ENCODE measurements around the gene FLAD1.

Gene FLAD1

DNA sequence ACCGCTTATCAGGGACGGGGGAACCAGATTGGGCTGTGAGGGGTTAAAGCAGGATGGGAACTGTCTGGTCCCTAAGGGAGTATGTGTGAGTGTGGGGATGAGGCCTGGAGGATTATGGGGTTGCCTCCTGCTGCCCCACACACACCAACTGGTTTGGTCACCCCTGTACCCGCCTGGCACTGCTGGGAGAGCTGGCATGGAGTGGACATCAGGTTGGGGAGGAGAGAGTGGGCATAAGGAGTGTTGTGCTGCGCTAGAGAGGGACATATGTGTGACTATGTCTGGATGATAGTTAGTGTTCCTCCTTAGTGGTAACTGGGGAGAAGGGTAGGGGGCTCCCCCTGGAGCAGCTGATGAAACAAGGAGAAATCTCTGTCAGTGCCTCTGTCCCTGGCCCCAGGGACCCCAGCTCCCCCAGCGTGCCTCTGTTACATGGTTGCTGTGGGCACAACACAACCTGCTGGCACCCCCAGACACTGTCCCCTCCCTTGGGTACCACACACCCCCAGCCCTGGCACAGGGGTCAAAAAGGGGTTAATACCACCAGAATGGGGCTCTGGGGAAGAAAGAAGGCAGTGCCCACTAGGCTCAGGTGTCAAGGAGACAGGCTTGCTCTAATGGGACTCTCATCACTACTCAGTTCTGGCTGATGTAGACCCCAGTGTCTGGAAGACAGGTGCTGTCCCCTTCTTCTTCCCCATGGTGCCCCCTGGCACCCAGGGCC, 21.4 kb downstream of the FLAD1 start:
- DNase-seq (ENCODE audit: low spot score), result no peak

DNA sequence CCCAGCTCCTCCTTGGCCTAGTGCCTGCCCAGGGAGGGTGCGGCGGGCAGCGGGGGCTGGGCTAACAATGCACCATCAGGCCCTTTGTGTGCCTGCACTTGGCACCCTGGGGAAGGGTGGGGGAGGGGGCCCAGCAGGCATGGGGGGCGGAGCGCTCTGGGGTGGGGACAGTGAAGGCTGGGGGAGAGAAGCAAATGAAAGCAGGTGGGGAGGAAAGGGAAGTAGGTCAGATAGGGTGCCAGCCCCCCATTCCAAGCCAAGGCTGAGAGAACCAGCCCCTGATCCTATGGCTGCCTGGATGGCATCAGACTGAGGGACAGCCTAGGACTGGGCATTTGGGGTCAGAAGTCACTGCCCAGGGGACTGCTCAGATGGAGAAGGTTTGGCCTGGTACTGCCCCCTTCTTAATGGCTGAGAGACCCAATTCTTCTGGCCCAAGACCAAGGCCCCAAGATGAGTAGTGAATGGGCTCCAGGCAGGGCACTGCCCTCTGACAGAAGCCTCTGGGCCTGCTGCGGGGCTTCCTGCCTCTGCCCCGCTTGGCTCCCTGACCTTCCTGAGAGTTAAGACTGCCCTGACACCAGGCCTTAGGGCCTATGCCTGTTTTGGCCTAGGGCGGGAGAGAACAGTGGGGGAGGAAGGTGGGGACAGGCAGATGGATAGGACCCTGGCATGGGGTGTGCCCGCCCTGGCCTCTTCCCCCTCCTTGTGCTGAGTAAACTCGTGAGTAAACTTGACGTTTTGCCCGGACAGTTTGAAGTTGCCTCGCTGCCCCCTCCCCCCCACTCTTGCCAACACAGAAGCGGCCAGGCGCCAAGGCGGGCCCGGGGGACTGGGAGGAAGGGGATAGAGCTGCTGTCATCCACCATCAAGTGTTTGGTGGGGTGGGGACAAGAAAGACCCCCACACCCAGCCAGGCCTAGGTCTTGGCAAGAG, 22.2 kb downstream of the FLAD1 start:
- no peak for DNase-seq (ENCODE audit: low spot score)

DNA sequence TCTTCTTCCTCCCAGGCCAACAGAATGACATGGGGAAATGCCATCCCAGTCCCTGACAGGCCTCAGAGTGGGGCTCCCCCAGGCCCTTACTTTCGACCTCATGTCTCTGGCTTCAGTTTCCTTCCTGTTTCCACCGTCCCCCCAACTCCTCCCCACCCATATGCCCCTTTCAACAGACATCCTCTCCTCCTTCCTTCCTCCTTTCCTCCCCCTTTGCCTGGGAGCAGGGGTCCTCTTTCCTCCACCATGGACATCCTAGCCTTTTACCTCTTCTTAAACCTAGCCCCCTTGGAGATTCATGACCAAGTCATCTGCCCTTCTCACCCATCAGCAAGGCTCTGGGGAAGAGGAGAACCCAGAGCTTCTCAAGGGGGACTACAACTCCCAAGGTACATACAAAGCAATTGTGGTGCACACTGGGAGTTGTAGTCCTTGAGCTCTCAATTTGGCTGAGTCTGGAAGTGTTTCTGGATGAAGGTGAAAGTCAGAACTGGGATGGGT, 23.5 kb downstream of the FLAD1 start:
- DNase-seq (ENCODE audit: low spot score), result no peak

DNA sequence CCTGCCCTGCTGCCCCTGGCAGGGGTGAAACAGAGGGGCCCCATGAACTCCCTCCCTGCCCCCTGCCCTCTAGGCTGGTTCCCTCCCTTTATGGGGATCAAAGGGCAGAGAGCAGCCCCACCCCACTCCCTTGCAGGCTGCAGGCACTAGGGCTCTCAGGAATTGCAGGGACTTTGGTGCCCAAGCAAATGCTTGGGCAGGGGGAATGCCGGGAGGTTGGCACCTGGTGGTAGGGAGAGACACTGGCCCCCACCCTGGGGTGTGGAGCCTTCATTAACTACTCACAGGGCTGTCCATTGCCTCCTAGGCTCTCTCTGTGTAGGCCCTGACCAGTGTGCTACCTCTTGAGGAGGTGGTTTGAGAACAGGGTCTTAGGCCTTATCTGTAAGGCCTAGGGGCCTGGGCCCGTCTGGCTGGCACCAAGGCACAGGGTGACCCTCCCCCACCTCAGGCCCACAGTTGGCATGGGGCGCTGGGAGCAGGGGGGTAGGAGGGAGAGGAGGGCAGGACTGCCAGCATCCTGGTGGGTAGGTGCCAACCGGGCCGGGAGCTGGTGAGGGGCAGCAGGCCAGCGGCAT, 24.2 kb downstream of the FLAD1 start:
- no peak for DNase-seq (ENCODE audit: low spot score)

DNA sequence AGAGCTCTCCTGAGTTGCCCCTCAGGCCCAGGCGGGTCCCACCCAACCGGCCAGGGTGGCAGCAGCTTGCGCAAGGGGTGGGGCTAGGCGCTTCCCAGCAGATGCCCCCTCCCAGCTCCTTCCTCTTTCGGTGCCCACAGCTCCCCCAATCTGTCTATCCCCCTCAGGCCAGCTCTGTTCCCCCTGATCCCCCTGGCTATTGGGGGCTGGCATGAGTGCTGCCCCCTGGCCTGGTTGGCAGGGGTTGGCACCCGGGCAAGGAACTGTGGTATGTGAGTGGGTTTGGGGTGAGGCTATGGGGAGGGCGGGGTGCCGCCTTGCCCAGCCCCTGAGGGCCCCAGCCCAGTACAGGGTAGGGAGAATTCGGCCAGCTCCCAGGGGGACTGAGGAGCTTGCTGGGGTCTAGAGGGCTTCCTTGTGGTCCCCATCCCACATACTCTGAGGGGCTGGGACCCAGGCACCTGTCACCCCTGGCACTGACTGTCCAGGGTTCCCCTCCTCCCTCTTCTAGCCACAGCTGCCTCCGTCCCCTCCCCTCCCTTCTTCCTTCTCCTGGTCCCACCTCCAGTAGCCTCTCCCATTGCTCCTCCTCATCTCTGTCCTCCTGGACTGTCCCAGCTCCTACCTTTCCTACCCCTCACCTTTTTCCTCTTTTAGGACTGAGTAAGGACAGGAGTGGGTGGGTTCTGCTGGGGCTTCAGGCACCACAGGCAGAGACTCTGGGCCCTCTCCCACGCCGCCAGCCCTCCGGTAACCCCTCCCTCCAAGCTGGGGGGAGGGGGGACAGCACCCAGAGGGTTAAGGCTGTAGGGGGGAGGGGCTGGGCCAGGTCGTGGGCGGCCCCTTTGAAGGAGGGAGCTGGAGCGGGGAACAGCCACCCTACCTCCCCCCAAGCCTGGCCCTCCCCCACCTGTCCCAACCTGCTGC, 25.1 kb downstream of the FLAD1 start:
- DNase-seq (ENCODE audit: low spot score), result no peak

DNA sequence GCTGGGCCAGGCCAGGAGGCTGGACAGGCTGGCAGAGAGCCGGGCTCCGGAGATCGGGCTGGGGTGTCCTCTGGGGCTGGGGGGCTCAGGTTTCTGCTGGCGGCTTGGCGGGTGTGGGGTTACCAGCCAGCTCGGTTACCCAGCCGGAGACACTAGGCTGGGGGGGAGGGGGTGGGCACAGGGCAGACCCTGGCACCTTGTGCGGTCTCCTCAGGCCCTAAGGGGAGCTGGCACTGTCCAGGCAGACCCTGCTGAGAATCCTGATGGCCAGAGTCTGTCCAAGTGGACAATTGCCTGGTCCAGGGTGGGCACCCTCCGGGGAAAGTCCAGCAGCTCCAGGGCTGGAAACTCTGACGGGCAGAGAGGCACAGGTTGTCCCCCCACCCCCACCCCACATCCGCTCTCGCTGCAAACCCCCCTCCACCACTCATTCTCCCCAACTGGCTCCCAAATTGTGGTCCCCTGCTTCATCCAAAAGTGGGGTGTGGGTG, 26.1 kb downstream of the FLAD1 start:
- no peak for DNase-seq (ENCODE audit: low spot score)

DNA sequence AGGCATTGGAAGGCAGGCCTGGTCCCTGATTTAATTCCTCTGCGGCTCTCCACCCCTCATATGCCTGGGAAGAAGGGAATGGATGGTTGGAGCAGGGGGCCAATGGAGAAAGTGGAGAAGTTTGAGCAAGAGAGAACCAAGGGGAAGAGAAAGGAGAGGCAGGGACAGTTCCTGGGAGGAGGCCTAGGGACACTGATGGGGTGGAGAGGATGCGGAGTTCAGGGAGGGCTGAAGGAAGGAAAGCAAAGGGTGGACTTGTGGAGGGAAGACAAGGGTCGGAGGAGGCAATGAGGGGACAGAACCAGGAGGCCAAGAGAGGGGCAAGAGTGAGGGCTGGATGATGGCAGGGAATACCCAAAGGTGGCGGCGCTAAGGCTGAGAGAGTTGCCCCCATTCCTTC, 26.6 kb downstream of the FLAD1 start:
- no peak for DNase-seq (ENCODE audit: low spot score)

DNA sequence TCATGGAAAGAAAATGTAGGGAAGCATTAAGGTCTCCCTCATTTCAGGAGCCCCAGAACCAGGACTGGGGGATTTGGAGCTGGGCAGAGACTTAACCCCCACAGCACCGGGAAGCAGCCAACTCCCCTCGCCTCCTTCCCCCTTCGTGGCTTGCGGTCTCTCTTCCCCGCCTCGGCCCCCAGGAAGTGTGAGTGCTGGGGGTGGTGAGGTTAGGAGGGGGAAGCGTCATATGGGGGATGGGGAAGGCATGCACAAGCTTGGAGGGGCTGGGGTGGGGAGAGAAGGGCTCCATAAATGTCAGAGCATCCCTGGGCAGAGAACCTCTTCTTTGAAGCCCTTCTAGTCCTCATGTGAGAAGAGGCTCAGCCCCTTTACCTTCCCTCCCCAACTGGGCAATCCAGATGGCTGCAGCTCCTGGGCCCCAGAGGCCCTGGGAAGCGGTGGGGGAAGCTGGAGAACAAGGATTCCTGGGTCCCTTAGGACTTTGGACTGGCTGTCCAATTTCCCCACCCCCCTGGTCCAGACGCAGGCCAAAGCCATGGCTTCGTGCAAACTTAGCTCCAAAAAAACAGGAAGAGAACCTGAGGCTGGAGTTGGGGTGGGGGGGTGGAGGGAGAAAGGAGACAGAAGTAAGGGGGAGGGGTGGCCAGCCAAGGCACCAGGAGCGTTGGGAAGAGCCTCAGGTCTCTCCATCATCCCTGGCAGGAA, 27.2 kb downstream of the FLAD1 start:
- DNase-seq (ENCODE audit: low spot score), result no peak

DNA sequence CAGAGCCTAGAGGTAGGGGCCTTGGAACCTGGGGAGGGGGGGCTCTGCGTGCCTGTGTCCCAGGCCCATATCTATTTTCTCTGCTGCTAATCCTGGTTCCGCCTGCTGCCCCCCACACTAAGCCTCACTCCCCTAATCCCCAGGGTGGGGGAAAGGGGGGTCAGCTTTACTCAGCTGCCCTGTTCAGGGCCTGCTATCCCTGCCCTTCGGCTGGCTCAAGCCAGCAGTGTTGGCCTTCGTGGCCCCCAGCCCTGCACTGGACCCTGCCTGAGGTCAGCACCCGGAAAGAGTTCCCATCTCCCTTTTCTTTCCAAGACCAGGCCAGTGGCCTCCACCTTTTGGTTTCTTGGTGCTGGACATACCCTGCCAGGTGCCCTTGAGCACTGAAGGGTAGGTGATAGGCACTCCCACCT, 27.9 kb downstream of the FLAD1 start:
- DNase-seq (ENCODE audit: low spot score), result no peak

DNA sequence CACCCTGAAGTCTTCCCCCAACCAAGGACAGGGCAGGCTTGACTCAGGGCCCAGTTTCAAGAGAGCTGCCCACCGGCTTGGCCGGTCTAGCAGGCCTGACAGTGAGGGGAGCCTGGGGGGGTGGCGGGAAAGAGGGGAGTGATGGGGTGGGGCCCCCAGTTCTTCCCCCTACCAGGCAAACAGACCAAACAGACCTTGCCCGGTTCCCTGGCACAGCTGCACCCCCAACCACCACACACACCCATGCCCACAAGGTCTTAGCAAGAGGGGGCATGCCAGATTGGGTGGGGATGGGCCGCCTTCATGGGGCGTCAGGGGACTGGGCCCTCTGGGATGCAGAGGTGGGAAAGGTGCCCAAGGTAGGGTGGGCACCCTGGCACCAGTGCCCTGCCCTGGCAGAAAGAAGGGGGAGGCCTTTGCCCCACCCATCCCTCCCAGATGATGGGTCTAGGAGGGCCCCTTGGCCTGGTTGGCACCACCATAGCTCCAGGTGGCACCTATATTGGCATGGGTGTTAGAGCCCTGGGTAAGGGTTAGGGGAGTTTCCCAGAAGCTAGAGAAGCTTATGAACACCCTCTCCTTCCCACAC, 28.4 kb downstream of the FLAD1 start:
- DNase-seq (ENCODE audit: low spot score), result no peak

DNA sequence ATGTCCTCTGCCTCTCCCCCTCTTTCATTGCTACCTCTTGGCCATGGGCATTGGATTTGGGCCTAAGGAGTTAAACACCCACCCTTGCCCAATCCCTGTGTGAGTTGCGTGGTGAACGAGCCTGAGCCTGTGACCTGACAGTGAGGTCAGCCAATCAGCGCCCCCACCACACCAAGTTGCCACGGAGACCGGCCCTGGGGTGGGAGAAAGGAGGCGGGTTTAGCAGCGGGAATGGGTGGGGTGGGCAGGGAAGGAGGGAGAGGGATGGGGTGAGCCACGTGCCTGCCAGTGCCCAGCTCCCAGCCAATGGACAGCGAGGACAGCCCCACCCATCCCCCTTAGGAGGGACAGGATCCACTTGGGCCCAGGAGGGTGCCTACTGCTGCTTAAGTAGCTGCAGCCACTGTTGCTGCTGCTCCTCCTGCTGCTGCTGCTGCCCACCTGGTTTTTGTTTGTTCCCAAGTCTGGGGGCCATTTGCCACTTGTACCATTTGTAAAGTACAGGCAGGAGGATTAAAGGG, 28.9 kb downstream of the FLAD1 start:
- peak; percentile 87 for DNase-seq (ENCODE audit: low spot score)

DNA sequence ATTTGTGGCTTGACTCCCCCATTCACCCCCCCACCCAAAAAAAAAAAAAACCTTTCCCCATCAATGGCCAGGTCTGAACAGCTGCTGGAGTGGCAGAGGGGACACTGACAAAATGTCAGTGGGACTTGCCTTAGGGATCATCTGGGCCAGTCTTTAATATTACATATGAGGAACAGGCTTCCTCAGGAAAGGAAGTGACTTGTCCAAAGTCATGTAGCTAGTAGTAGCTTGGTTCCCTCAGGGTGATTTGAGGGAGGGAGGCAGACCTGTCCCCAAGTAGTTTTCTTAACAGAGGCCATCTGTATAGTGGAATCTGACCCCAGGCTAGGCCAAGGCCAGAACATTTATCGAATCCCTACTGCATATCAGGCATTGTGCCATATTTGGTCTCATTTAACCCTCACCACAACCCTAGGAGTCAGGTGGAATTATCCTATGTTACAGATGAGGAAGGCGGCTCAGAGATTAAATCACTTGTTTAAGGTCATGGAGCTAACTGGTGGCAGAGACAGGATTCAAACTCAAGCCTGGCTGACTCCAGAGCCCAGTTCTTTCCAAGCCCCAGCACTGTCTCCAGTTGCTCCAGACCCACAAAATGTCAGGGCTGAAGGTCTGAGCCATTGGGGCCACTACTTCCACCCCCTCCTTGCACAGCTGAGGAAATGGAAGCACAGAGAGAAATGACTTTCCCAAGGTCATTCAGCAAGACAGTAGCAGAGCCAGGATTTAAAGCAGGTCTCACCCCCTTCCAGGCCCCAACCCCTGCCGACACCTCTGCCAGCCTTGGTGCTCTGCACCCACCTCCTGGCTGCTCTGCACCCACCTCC, 29.8 kb downstream of the FLAD1 start:
- DNase-seq (ENCODE audit: low spot score), result no peak

DNA sequence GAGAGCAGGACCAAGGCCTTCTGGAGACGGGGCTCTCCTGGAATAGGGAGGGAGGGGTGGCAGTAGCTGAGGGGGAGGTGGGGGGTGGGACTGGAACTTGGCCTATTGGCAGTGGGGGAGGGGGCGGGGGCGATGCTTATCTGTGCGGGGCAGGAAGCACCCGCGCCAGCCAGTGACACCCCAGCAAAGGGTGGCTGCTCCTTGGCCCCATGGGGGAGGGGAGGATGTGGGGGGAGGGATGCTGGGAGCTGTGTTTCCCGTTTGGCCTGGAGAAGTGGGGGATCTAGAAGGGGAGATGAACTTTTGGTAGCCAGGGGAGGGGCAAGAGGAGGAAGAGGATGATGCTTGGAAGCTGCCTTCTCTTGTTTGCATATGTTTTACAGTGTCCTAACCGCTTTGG, 30.5 kb downstream of the FLAD1 start:
- no peak for DNase-seq (ENCODE audit: low spot score)

DNA sequence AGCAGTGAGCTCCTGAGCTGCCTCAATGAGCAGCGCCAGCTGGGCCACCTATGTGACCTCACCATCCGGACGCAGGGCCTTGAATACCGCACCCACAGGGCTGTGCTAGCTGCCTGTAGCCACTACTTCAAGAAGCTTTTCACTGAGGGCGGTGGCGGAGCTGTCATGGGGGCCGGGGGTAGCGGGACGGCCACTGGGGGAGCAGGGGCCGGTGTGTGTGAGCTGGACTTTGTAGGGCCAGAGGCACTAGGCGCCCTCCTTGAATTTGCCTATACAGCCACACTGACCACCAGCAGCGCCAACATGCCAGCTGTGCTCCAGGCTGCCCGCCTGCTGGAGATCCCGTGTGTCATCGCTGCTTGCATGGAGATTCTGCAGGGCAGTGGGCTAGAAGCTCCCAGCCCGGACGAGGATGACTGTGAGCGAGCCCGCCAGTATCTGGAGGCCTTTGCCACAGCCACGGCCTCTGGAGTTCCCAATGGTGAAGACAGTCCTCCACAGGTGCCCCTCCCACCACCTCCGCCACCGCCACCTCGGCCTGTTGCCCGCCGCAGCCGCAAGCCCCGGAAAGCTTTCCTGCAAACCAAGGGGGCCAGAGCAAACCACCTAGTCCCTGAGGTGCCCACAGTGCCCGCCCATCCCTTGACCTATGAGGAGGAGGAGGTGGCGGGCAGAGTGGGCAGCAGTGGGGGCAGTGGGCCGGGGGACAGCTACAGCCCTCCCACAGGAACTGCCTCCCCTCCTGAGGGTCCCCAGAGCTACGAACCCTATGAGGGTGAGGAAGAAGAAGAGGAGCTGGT, 31.8 kb downstream of the FLAD1 start:
- DNase-seq (ENCODE audit: low spot score), result no peak

DNA sequence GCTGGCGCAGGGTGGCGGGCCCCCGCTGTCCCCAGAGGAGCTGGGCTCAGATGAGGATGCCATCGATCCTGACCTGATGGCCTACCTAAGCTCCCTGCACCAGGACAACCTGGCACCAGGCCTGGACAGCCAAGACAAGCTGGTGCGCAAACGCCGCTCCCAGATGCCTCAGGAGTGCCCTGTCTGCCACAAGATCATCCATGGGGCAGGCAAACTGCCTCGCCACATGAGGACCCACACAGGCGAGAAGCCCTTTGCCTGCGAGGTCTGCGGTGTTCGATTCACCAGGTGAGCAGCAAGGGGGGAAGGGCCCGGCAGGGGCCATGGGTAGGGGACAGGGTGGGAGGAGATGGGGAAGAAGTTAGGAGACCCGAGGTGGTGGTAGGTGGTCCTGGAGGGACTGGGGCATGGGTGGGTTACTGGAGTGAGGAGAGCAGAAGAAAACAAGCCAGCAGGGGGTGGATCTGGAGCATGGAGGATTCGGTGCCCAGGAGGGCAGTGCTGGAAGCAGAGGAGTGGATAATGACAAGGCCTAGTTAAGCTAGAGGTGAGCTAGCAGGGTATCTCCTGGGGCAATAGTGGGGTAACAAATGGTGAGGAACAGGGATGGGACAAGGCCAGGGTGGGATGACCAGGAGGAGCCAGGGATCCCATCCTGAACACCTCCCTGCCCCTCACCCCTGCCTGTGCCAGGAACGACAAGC, 32.5 kb downstream of the FLAD1 start:
- no peak for DNase-seq (ENCODE audit: low spot score)

DNA sequence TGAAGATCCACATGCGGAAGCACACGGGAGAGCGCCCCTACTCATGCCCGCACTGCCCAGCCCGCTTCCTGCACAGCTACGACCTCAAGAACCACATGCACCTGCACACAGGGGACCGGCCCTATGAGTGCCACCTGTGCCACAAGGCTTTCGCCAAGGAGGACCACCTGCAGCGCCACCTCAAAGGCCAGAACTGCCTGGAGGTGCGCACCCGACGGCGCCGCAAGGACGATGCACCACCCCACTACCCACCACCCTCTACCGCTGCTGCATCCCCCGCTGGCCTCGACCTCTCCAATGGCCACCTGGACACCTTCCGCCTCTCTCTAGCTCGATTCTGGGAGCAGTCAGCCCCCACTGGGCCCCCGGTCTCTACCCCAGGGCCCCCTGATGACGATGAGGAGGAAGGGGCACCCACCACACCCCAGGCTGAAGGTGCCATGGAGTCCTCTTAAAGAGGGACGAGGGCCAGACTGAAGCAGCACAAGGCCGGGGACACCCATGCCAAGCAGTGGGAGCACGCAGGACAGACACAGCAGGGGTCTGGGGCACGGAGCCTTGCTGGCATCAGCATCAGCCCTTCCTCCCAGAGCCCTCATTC, 33.2 kb downstream of the FLAD1 start:
- DNase-seq (ENCODE audit: low spot score), result no peak
